Mucosa of descending colon (tissue), 3 donors: ENCODE measurements around the gene RIN3. TPM values are rescaled to one million over a fixed set of nuclear protein-coding genes. Genes with fewer than 3 reads are reported as not detected.

ENCODE experiments used
- ATAC-seq: fragments of 200-7000 bp; cut with Tn5 transposase; one replicate; pipeline ENCODE4 v1.9.1; 2020; ENCODE audit warnings: mild to moderate bottlenecking, moderate library complexity
- DNase-seq, 3 donors: peaks; one replicate each; pipeline ENCODE4 v3.0.0-alpha.2; 2020
- H3K36me3 ChIP-seq: fragments of 200-600 bp; one replicate; pipeline ENCODE4 v1.8.0; 2021; ENCODE audit warnings: low read depth, mild to moderate bottlenecking
- H3K4me1 ChIP-seq: fragments of 200-600 bp; one replicate; pipeline ENCODE4 v1.8.0; 2021; ENCODE audit warnings: low read depth, mild to moderate bottlenecking
- H3K4me3 ChIP-seq: fragments of 200-600 bp; one replicate; pipeline ENCODE4 v1.8.0; 2021; ENCODE audit warnings: mild to moderate bottlenecking
- H3K9me3 ChIP-seq: fragments of 200-600 bp; one replicate; pipeline ENCODE4 v1.8.0; 2021; ENCODE audit warnings: mild to moderate bottlenecking
- intact Hi-C, 2 donors: fragments of 100-400 bp; cut with DNase I in 1 of 2; cut with micrococcal nuclease in 1 of 2; formaldehyde crosslinking; loops; one replicate each; pipeline versions ENCODE4 v1.11.0 to v1.11.1; 2022; cut with DNase I, micrococcal nuclease
- total RNA-seq, 3 donors: library from RNA; stranded (reverse); fragmentation: NEBNext Ultra II Directional in 2 of 3; extraction: Animal tissue kit (Norgen Biotek cat#: 25700) in 2 of 3; gene quantifications; one replicate each; pipeline versions ENCODE4 v1.2.1 to v1.2.4, GENCODE V29; 2021 to 2023
- TF ChIP-seq, protein P1 (sequence below): fragments of 200-600 bp; IDR thresholded peaks from one replicate; pipeline ENCODE4 v1.8.0; 2022; ENCODE audit warnings: antibody characterized with exemption, mild to moderate bottlenecking
- donor health status: DM: no; HTN: no; CAD: no; lungs with moderate emphysema.
- donor health status: DM: no; HTN: no; CAD: no.
- donor health status: DM: no; HTN: yes; CAD: no.

RIN3 gene
- total RNA-seq, 3 donors from 2014 or later = 26.2 to 51.0 (median 32.9) TPM

DNA sequence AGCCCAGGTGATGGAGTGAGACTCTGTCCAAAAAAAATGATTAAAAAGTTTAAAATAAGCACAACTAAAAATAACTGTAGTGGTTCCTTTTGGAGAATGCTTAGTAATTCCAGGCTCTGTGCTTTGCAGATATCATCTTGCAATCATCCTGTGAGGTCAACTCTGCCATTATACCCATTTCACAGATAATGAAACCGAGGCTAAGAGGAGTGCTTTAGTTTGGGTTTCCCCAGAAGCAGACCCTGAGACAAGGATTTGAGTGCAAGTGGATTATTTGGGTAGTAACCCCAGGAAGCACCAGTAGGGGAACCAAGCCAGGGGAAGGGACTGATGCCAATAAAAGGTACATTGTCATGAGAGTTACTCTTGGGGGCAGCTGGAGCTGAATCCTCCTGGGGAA, 44.7 kb downstream of the RIN3 start:
- intact Hi-C loops = no loop called here
- TF ChIP-seq, protein P1, sequence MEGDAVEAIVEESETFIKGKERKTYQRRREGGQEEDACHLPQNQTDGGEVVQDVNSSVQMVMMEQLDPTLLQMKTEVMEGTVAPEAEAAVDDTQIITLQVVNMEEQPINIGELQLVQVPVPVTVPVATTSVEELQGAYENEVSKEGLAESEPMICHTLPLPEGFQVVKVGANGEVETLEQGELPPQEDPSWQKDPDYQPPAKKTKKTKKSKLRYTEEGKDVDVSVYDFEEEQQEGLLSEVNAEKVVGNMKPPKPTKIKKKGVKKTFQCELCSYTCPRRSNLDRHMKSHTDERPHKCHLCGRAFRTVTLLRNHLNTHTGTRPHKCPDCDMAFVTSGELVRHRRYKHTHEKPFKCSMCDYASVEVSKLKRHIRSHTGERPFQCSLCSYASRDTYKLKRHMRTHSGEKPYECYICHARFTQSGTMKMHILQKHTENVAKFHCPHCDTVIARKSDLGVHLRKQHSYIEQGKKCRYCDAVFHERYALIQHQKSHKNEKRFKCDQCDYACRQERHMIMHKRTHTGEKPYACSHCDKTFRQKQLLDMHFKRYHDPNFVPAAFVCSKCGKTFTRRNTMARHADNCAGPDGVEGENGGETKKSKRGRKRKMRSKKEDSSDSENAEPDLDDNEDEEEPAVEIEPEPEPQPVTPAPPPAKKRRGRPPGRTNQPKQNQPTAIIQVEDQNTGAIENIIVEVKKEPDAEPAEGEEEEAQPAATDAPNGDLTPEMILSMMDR = no peak
- no peaks in the 10 kb centered on the region for H3K4me1 ChIP-seq
- H3K4me3 ChIP-seq = no peak overlapping the region
- no peak for DNase-seq
- H3K36me3 ChIP-seq = no peaks in the 10 kb centered on the region
- H3K9me3 ChIP-seq = no peaks in the 10 kb centered on the region
- no peak for ATAC-seq

DNA sequence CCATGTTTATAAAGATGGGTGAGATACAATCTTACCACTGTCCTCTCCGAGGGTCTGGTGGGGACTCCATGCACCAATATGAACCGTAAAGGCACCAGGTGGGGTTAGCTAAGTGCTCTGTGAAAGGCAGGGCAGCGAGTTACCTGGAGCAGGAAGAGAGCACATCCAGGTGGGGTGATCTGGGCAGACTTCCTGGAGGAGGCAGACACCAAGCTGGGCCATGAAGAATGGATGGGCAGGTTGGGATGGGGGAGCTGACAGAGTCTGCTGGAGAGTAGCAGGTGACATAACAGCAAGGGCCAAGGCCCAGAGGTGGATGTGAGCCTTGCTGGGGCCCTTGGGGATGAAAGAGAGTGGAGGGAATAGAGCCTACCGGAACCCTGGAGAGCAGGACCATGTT, 45.9 kb downstream of the RIN3 start:
- TF ChIP-seq, protein P1 = no peak
- H3K9me3 ChIP-seq = no peaks in the 10 kb centered on the region
- intact Hi-C loops = no loop called here
- DNase-seq = no peak
- no peak for ATAC-seq
- no peaks in the 10 kb centered on the region for H3K4me1 ChIP-seq
- H3K36me3 ChIP-seq = no peaks in the 10 kb centered on the region
- H3K4me3 ChIP-seq = no peak overlapping the region

DNA sequence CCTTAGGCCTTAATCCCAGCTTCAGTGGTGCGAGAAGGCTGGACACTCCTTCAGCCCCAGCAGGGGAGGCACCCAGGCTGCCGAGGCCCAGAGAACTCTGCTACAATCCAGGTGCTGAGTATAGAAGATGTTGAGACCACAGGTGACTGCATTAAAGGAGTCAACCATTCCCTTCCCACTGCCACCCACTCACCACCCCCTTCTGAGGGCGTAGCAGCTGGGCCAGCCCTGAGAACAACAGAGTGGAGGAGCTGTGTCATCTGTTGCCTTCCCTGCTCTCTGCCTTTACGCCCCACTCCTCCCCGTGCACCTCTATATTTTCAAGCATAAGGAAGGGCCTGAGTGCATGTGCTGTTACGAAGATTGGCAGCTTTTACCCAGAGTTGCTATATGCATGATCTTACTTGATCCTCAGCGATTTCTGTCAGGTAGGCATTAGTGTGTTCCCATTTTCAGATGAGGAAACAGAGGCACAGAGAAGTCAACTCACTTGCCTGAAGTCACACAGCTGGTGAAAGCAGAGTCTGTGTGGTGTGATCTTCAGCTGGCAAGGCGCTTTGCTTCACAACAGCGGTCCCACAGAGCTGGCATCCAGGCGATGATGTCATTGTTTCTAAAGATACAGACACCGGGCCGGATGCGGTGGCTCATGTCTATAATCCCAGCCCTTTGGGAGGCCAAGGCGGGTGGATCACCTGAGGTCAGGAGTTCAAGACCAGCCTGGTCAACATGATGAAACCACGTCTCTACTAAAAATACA, 46.7 kb downstream of the RIN3 start:
- H3K4me1 ChIP-seq = no peaks in the 10 kb centered on the region
- no peak for DNase-seq
- H3K9me3 ChIP-seq = no peaks in the 10 kb centered on the region
- no peaks in the 10 kb centered on the region for H3K36me3 ChIP-seq
- intact Hi-C loops = no loop called here
- TF ChIP-seq, protein P1 = no peak
- no peak for ATAC-seq
- H3K4me3 ChIP-seq = no peak overlapping the region

DNA sequence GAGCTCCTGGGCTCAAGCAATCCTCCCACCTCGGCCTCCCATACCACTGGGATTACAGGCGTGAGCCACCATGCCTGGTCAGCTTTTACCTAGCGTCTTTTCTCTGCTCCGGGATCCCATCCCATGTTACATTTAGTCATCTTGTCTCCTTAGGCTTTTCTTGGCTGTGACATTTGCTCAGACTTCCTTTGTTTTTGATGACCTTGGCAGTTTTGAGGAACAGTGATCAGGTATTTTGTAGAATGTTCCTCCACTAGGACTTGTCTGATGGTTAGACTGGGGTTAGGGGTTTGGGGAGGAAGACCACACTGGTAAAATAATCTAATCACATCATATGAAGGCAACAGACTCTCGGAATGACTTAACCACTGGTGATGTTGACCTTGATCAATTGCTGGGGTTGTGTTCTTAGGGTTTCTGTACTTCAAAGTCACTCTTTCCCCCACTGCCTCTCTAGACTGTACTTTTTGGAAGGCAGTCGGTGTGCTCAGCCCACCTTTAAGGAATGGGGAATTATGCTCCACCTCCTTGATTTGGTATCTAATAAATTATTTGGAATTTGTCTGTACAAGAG, 48.4 kb downstream of the RIN3 start:
- intact Hi-C loops = no loop called here
- DNase-seq = no peak
- H3K9me3 ChIP-seq = peaks cover 2% of the 10 kb centered on the region
- no peak for ATAC-seq
- no peaks in the 10 kb centered on the region for H3K36me3 ChIP-seq
- H3K4me3 ChIP-seq = no peak overlapping the region
- no peaks in the 10 kb centered on the region for H3K4me1 ChIP-seq
- TF ChIP-seq, protein P1 = no peak

DNA sequence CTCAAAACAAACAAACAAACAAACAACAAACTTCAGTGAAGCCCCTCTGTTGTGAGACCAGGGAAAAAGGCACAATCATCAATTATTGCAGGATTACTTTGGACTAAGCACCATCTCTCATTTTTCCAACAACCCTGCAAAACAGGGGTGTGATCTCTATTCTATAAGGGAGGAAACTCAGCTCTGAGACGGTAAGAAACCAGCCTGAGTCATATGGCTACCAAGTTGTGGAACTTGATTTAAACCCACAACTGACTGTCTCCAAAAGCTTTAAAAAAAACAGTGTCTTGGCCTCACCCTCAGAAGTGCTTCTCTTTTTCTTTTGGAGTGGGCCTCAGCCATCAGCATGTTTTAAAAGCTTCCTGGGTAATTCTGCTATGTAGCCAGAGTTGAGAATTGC, 49.8 kb downstream of the RIN3 start:
- intact Hi-C loops = no loop called here
- ATAC-seq (peak; percentile 45), DNase-seq (no peak)
- Histone ChIP-seq H3K36me3 (no peaks in the 10 kb centered on the region), H3K9me3 (peaks cover 5% of the 10 kb centered on the region), H3K4me3 (no peak overlapping the region), H3K4me1 (no peaks in the 10 kb centered on the region)
- TF ChIP-seq, protein P1 = no peak
